Activated CD4-positive, alpha-beta T cell treated with anti-CD3 and anti-CD28 coated beads, Interleukin-2, Interleukin-6, amounts not matched to agents 100 ng/mL and 50 ng/mL, durations not matched to agents 16 hours and 8 hours (primary cell): ENCODE data around the gene MYOD1.

Experiments
- DNase-seq: peaks from one replicate; pipeline ENCODE4 v3.0.0-alpha.2; 2020

The MYOD1 gene

GRCh38 chr11:17703951-17704350 lies 15.4 kb upstream of the MYOD1 start:
- peak; percentile 28 for DNase-seq

DNA sequence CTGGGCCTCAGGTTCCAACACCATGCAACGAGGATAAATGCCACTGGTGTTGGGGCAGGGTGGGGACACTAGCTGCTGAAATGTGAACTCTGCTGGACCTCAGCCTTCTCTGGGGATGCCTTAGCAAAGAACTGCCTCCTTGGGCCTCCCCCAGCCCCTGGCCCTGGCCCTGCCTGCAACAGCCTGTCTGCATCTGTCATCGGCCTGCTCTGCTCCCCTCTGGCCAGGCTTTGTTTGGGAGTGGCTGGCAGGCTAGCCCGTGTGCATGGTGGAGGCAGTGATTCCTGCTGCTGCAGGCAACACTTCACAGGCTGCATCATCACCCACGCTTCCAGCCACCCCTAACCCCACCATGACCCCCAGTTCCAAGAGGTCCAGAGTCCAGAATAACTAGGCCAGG lies 11.5 kb upstream of the MYOD1 start:
- DNase-seq, result no peak

DNA sequence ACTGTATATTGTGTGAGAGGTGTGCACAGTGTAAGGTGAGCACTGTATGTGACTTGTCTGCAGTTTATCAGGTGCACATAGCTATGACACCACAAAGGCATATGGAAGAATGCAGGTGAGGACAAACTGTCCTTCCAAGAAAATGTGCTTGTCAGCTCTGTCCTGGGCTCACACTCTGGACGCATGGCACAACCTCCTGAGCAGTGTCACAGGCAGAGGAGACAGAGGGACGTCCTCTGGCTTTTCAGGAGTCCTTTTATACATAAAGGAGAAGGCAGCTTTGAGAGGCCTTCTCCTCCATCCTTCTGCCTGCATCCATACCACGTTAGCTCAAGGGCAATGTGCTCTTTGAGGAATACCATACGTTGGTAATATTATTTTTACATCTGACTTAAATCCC lies 7.5 kb upstream of the MYOD1 start:
- no peak for DNase-seq

DNA sequence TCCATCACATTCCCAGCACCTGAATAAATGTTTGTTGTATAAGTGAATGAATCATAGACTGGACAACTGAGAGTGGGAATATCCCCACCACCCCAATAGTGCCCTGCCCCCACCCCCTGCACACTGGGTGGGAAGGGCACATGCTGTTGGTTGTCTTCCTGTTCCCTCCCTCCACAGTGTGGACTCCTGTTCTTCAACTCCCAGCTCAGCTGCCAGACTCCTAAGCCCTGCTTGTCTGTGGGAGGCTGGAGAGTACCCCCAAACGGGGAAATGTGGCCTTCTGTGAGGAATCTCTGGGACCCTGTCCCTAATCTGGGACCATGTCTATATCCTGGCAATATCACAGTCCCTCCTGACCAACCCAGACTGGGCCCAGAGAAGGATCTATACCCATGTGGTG lies 5.5 kb upstream of the MYOD1 start:
- DNase-seq, result no peak

DNA sequence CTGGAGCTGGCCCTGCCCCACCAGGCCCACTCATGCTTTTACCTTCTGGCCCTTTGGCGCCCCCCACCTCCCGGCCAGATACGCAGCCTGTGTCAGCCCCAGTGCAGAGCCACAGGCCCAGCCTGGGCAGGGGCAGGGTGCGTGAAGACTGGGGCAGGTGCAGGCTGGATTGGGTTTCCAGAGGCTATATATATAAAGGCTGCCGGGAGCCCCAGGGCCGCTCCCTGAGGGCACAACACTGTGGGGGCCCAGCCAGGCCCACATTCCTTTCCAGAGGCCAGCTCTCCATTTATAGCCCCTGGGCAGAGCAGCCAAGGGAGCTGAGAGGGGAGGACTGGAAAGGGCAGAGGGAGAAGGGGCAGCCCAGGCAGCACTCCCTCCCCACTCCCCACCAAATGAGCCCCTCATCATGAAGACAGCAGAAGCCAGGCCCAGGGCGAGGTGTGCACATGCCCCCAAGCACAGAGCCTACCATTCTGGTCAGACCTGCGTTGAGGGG lies 5.0 kb upstream of the MYOD1 start:
- DNase-seq, result no peak

GRCh38 chr11:17714870-17715269 lies 4.5 kb upstream of the MYOD1 start:
- DNase-seq, result no peak

- no peak for DNase-seq
These were observed 2.6 kb upstream of the MYOD1 start for GRCh38 chr11:17716807-17717206.

- no peak for DNase-seq
These were observed 1.4 kb upstream of the MYOD1 start for GRCh38 chr11:17718015-17718414.

DNA sequence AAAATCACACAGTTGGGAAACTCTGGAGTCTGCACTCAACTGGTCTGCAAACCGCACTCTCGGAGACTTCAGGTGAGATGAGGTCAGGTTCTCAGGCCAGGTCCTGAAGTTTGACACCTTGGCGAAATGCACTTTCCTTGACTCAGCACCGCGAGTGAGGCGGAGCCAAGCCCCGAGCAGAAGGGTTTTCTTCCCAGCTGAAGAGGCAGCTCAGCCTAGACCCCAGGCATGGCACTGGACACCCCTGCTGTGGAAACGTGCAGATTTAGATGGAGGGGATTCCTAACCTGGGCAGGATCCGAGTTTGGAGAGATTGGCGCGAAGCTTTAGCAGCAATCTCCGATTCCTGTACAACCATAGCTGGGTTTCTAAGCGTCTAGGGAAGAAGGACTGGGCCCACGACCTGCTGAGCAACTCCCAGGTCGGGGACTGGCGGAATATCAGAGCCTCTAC lies 835 bp upstream of the MYOD1 start:
- DNase-seq, result no peak

GRCh38 chr11:17719938-17720795 lies 796 bp downstream of the MYOD1 start:
- DNase-seq, result no peak

DNA sequence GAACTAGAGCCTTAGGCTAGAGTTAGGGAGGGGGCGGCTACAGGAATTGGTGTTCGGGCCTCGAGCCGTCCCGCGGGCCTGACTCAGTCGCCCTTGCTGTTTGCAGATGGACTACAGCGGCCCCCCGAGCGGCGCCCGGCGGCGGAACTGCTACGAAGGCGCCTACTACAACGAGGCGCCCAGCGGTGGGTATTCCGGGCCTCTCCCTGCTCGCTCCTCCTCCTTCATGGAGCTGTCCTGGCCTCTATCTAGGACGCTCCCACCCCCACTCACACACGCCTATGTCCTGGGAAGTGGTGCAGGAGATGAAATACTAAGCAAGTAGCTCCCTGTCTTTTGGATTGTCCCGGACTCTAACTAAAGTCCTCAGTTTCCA lies 1.4 kb downstream of the MYOD1 start:
- DNase-seq, result no peak

DNA sequence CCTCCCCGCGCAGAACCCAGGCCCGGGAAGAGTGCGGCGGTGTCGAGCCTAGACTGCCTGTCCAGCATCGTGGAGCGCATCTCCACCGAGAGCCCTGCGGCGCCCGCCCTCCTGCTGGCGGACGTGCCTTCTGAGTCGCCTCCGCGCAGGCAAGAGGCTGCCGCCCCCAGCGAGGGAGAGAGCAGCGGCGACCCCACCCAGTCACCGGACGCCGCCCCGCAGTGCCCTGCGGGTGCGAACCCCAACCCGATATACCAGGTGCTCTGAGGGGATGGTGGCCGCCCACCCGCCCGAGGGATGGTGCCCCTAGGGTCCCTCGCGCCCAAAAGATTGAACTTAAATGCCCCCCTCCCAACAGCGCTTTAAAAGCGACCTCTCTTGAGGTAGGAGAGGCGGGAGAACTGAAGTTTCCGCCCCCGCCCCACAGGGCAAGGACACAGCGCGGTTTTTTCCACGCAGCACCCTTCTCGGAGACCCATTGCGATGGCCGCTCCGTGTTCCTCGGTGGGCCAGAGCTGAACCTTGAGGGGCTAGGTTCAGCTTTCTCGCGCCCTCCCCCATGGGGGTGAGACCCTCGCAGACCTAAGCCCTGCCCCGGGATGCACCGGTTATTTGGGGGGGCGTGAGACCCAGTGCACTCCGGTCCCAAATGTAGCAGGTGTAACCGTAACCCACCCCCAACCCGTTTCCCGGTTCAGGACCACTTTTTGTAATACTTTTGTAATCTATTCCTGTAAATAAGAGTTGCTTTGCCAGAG lies 2.0 kb downstream of the MYOD1 start:
- no peak for DNase-seq

DNA sequence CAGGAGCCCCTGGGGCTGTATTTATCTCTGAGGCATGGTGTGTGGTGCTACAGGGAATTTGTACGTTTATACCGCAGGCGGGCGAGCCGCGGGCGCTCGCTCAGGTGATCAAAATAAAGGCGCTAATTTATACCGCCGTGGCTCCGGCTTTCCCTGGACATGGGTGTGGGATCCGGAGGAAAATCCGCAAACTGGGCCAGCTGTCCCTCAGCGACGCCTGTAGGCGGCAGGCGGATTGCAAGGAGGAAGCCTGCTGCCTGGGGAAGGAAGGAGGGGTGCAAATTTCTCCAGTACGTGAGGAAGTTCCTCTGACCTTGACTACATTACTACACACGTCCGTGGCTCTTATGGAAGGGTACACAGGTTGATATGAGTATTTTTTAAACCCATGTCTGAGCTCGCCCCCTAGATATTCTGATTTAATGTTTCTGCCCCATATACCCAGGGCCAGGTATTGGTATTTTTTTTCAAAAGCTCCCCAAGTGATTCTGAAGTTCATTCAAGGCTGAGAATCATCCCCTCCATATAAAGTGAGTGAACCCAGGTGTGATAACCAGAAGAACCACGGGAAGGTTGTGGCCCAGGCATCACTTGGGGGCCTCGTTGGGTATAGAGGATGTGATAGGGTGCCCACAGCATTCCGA lies 2.8 kb downstream of the MYOD1 start:
- DNase-seq, result no peak

GRCh38 chr11:17724020-17724908 lies 4.9 kb downstream of the MYOD1 start:
- DNase-seq, result no peak

GRCh38 chr11:17725174-17725573 lies 5.8 kb downstream of the MYOD1 start:
- DNase-seq, result no peak

DNA sequence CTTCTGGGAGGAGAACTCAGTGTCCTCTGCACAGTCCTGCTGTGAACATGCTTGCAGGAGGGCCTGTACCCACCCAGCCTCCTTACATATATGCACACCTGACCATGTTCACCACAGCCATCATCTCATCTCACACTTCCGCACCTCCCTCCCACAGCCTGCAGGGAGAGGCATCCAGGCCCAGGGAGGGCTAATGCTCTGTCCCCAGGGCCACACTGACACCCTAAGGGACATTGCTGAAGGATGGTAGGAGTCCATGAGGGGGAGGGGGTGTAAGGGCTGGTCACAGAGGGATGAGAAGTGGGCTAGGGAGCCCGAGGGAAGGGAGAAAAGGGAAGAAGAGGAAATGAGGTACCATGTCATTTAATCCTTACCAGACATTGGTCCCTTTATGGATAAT lies 10.8 kb downstream of the MYOD1 start:
- DNase-seq, result no peak

GRCh38 chr11:17730608-17731462 lies 11.5 kb downstream of the MYOD1 start:
- DNase-seq, result peak; percentile 84

GRCh38 chr11:17733261-17733660 lies 13.9 kb downstream of the MYOD1 start:
- DNase-seq, result no peak

DNA sequence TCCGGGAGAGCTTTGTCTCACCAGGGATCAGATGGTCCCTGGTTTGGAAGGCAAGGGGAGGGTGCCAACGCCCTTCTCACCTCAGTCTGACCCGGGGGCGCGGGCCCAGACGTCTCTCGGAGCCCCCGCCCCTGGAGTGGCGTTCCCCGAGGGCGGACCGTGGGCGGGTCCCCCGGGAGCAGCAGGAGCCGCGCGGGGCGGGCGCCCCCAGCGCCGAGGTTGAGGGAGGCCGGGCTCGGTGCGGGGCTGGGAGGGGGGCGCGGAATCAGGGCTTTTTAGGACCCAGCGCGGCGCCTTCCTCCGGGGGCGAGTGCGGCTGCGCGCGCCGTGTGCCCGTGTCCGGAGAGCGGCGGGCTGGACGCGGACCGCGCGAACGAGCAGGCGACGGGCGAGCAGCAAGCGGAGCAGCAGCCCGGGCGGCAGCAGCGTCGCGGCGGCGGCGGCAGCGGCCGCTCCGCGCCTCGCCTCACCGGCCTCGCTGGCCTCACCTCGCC lies 15.1 kb downstream of the MYOD1 start, which contains the start of gene KCNC1:
TSS of gene KCNC1 (plus strand) at position 364 of the 494 bp plus-strand sequence. CDS start 1,222 bp downstream, outside the sequence.
- no peak for DNase-seq

DNA sequence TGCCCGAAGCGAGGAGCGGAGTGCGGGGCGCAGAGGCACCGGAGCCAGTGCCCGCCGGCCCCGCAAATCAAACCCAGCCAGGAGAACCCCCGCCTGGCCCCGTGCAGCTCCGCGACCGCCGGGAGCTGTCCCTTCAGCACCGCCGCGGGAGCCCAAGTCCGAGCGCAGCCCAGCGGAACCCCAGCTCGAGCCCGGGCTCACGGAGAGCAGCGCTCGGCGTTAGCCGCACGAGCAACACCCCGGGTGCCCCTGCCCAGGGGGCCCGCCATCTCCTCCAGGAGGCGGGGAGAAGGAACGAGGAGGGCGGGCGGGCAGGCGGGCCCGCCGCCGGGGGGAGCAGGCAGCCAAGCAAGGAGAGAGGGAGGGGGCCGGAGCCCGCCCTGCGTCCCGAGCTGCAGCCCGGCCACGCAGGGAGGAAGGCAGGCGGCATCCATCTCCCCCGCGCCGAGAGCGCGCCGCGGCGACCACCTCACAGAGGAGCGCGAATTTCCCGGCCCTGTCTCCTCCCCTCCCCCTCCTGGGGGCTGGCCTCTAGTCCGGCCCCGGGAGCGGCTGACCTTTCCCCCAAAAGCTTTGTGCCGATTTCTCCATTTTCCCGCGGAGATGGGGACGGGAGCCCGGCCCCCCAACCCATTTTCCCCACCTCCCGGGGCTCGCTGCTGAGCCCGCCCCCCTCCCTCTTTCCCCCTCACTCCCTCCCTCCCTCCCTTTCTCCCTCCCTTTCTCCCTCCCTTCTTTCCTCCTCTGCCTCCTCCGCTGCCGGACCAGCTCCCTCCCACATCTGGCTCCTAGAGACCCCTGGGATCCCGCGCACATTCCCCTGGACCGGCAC lies 15.8 kb downstream of the MYOD1 start:
- DNase-seq, result peak; percentile 38
